ENCODE data around the gene RAB17.

DNA sequence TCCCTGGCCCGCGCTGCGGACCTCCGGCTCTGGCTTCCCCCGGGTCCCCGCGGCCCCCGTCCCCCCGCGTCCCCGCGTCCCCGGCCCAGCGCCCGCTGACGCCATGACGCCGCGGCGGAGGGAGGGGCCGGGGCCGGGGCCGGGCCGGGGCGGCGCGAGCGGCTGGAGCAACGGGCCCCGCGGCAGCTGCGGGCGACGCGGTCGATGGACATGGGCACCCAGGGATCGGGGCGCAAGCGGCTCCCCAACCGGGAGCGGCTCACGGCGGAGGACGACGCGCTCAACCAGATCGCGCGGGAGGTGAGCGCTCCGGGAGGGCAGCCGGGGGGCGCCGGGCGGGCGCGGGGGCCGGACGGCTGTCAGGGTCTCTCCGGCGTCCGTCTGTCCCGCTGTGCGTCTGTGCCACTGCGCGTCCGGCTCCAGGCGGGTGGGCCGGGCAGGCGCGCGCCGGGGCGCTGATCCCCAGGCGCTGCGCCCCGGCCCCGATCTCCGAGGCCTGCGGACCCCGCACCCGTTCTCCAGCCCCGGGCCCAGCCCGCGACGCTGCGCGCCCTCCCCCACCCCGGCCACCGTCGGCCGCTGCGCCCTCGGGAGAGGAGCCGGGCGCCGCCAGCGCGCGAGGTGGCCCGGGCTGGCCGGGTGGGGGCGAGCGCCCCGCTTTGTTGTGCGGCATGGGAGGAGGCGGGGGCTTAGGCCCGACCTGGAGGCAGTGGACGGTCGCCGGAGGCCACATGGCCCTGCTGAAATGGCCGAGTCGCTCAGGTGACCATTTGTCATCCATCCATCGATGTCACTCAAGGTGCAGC lies 37.1 kb upstream of the RAB17 start, which contains the start of gene LRRFIP1:
- TF ChIP-seq, protein P1, sequence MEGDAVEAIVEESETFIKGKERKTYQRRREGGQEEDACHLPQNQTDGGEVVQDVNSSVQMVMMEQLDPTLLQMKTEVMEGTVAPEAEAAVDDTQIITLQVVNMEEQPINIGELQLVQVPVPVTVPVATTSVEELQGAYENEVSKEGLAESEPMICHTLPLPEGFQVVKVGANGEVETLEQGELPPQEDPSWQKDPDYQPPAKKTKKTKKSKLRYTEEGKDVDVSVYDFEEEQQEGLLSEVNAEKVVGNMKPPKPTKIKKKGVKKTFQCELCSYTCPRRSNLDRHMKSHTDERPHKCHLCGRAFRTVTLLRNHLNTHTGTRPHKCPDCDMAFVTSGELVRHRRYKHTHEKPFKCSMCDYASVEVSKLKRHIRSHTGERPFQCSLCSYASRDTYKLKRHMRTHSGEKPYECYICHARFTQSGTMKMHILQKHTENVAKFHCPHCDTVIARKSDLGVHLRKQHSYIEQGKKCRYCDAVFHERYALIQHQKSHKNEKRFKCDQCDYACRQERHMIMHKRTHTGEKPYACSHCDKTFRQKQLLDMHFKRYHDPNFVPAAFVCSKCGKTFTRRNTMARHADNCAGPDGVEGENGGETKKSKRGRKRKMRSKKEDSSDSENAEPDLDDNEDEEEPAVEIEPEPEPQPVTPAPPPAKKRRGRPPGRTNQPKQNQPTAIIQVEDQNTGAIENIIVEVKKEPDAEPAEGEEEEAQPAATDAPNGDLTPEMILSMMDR (conservative IDR thresholded peaks at IDR 0.05; ENCODE audit: low read length), result no peak
- no peak for TF ChIP-seq EZH2phosphoT487 (IDR thresholded peaks at IDR 0.05; ENCODE audit: borderline replicate concordance)
